Dendritic cell treated with granulocyte-macrophage colony-stimulating factor and Interleukin-4, amounts not matched to agents 40 ng/mL and 50 ng/mL, for 4 days (primary cell): ENCODE data around the gene EPB41L4A.

Source experiments
- H3K27ac Mint-ChIP-seq: one replicate; pipeline ENCODE4 v1.8.0; 2022; ENCODE audit warnings: mild to moderate bottlenecking, mixed read lengths
- H3K27me3 Mint-ChIP-seq: one replicate; pipeline ENCODE4 v1.8.0; 2022; ENCODE audit warnings: mild to moderate bottlenecking, mixed read lengths
- H3K36me3 Mint-ChIP-seq: one replicate; pipeline ENCODE4 v1.8.0; 2022; ENCODE audit warnings: low read depth, mixed read lengths
- H3K4me1 Mint-ChIP-seq: one replicate; pipeline ENCODE4 v1.8.0; 2022; ENCODE audit warnings: low read depth, mixed read lengths
- H3K4me3 Mint-ChIP-seq: one replicate; pipeline ENCODE4 v1.8.0; 2022; ENCODE audit warnings: mild to moderate bottlenecking, moderate library complexity, mixed read lengths
- H3K9me3 Mint-ChIP-seq: one replicate; pipeline ENCODE4 v1.8.0; 2022; ENCODE audit warnings: mixed read lengths
- intact Hi-C: fragments of 100-400 bp; cut with micrococcal nuclease; formaldehyde crosslinking; loops from one replicate; pipeline ENCODE4 v1.15.0; 2022

Gene EPB41L4A

DNA sequence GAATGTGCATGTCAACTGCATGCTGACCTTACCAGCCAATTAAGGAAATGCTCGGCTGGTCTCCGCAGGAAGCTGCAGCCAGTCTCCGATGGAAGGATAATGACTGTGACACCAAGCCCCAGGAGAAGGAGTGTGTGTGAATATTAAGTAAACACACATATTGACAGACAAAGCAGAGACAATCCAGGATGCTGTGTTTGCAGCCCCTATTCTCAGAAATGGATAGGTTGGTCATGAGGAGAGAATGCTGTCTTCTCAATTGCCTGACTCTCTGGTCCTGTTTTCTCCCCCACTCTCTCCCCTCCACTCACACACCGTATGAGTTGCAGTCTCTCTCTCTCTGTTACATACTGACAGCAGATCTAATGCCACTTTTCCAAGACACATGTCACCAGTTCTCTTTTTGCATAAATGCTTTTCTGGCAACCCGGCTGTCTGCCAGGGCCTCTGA lies 85.7 kb downstream of the EPB41L4A start:
- Mint-ChIP-seq H3K9me3 (no peaks in the 10 kb centered on the region), H3K36me3 (no peaks in the 10 kb centered on the region), H3K27ac (no peak overlapping the region), H3K4me1 (peaks cover 4% of the 10 kb centered on the region), H3K27me3 (peaks cover 2% of the 10 kb centered on the region), H3K4me3 (no peak overlapping the region)
- intact Hi-C loops = no loop called here

DNA sequence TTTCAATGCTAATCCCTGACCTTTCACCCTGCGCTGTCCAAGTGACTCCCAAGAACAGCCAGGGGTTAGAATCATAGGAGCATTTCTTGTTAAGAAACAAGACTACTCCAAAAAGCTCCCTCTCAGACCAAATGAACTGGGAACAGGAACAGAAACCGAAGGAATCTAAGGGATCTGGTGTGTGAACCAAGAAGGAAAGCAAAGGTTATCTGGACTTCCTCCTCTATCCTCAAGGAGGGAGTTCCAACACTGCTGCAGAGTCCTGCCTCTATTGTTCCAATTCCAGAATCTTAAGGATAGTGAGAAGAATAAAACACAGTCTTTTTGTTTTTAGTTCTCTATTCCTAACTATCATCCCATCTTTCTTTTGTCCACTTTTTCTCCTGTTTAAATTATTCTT lies 87.2 kb downstream of the EPB41L4A start:
- peaks cover 2% of the 10 kb centered on the region for H3K27me3 Mint-ChIP-seq
- intact Hi-C loops = no loop called here

GRCh38 chr5:112329419-112330090 lies 89.5 kb downstream of the EPB41L4A start:
- no peak overlapping the region for H3K4me3 Mint-ChIP-seq
- H3K9me3 Mint-ChIP-seq = no peaks in the 10 kb centered on the region
- intact Hi-C loops = no loop called here
- H3K36me3 Mint-ChIP-seq = no peaks in the 10 kb centered on the region
- H3K27me3 Mint-ChIP-seq = peaks cover 2% of the 10 kb centered on the region
- peaks cover 4% of the 10 kb centered on the region for H3K4me1 Mint-ChIP-seq
- no peak overlapping the region for H3K27ac Mint-ChIP-seq

More for the DNA sequence above, 87.2 kb downstream of the EPB41L4A start:
- Mint-ChIP-seq H3K4me1 (peaks cover 4% of the 10 kb centered on the region), H3K9me3 (no peaks in the 10 kb centered on the region), H3K4me3 (no peak overlapping the region), H3K36me3 (no peaks in the 10 kb centered on the region), H3K27ac (no peak overlapping the region)

DNA sequence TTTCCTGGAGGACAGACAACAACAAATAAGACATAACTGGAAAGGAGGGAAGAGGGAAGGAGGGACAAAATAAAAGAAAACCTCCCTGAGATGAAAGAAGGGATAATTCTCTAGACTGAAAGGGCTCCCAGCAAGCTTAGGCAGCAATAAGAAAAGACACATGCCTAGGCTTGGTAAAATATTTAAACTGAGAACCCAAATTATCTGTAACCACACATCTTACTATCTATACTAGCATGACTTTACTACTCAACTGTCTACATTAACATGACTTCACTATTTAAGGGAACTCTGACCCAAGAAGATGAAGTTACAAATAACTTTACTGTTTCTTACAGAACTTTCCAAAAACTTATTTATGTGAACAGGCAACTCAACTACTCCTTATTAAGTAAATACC lies 95.9 kb downstream of the EPB41L4A start:
- no peak overlapping the region for H3K27ac Mint-ChIP-seq
- H3K27me3 Mint-ChIP-seq = no peaks in the 10 kb centered on the region
- no peaks in the 10 kb centered on the region for H3K36me3 Mint-ChIP-seq
- intact Hi-C loops = no loop called here
- no peaks in the 10 kb centered on the region for H3K4me1 Mint-ChIP-seq
- H3K9me3 Mint-ChIP-seq = no peaks in the 10 kb centered on the region
- H3K4me3 Mint-ChIP-seq = no peak overlapping the region

- intact Hi-C loops = no loop called here
- no peaks in the 10 kb centered on the region for H3K4me1 Mint-ChIP-seq
- no peaks in the 10 kb centered on the region for H3K27me3 Mint-ChIP-seq
- H3K27ac Mint-ChIP-seq = no peak overlapping the region
- no peak overlapping the region for H3K4me3 Mint-ChIP-seq
- no peaks in the 10 kb centered on the region for H3K9me3 Mint-ChIP-seq
- H3K36me3 Mint-ChIP-seq = no peaks in the 10 kb centered on the region
Measured at GRCh38 chr5:112320408-112320807, 98.7 kb downstream of the EPB41L4A start.

GRCh38 chr5:112318346-112318745 lies 100.7 kb downstream of the EPB41L4A start:
- no peaks in the 10 kb centered on the region for H3K36me3 Mint-ChIP-seq
- no peaks in the 10 kb centered on the region for H3K27me3 Mint-ChIP-seq
- H3K4me3 Mint-ChIP-seq = no peak overlapping the region
- intact Hi-C loops = no loop called here
- H3K4me1 Mint-ChIP-seq = no peaks in the 10 kb centered on the region
- no peaks in the 10 kb centered on the region for H3K9me3 Mint-ChIP-seq
- no peak overlapping the region for H3K27ac Mint-ChIP-seq

GRCh38 chr5:112317866-112318265 lies 101.2 kb downstream of the EPB41L4A start:
- Mint-ChIP-seq H3K4me3 (no peak overlapping the region), H3K27me3 (no peaks in the 10 kb centered on the region), H3K9me3 (no peaks in the 10 kb centered on the region)

DNA sequence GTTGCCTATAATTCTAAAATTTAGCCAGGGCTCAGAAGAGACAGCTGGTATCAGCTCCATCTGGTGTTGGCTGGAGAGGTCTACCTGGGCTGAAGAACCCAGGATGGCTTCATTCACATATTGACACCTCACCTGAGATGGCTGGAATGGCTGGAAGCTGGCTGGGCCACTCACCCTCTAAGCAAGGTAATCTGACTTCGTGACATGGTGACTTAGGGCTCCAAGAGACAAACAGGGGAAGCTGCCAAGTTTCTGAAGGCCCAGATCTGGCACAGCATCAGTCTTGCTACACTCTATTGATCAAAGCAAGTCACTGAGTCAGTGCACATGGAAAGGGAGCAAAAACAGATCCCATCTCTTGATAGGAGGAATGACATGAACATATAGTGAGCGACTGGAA lies 102.3 kb downstream of the EPB41L4A start:
- no peaks in the 10 kb centered on the region for H3K4me1 Mint-ChIP-seq
- no peak overlapping the region for H3K27ac Mint-ChIP-seq

More at GRCh38 chr5:112317866-112318265, 101.2 kb downstream of the EPB41L4A start:
- H3K27ac Mint-ChIP-seq = no peak overlapping the region
- H3K36me3 Mint-ChIP-seq = no peaks in the 10 kb centered on the region
- no peaks in the 10 kb centered on the region for H3K4me1 Mint-ChIP-seq
- intact Hi-C loops = no loop called here

DNA sequence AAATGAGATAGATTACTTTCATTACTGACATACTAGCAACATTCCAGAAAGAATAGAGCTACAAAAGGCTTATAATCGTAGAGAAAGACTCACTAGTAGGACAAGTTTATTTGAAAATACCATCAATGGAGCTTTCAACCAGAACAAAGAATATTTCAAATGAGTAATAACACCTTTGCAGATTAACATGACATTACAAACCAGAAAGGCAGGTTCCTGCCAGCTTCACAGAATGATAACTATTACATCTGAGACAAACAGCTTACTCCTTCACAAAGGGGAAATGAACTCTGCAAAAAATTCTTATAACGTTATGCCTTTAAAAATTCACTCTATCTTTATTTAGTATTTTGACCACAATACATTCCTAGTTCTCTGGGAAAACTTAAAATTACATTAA lies 103.1 kb downstream of the EPB41L4A start:
- Mint-ChIP-seq H3K4me1 (no peaks in the 10 kb centered on the region), H3K27me3 (no peaks in the 10 kb centered on the region), H3K27ac (no peak overlapping the region), H3K4me3 (no peak overlapping the region), H3K36me3 (no peaks in the 10 kb centered on the region), H3K9me3 (no peaks in the 10 kb centered on the region)
- intact Hi-C loops = no loop called here

More for the DNA sequence above, 102.3 kb downstream of the EPB41L4A start:
- Mint-ChIP-seq H3K27me3 (no peaks in the 10 kb centered on the region), H3K9me3 (no peaks in the 10 kb centered on the region), H3K36me3 (no peaks in the 10 kb centered on the region), H3K4me3 (no peak overlapping the region)
- intact Hi-C loops = no loop called here

DNA sequence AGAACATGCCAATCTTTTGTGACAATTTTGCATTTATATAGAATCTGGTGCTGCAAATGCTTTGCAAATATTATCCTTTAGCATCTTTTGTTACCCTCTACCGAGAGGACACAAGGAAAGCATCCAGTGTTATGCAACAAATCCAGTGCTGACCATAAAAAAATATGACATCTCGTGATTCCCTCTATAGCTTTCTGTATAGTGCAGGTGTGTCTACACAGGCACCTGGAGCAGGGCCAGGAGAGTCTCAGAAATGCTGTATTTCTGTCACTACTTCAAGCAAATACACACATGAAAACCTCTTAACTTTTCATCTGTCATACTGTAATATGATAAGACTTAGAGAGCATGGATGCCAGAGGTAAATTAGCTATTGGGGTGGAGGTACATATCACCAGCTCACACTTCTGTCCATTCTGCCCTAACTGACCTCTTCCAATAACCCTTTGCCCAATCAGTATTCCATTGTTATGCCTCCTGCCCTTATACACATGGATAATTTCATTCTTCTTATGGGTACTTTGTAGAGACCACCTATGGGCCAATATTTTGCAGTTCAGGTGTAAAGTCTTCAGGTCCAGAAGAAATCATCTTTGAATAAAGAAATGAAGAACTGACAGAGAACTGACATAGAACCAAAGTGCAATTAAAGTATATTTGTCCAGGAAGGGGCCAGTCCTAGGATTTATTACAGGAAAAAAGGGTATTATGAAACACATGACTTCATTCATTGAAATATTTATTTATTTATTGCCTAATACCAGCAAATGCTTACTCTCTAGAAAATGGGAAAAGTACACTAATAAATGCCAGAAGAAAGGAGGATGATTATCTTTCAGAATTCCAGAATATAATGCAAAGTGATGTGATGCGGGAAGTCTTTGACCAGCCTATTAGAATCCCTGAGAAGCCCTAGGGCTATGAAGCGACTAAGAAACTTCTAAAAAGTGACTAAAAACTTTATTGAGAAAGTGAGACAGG lies 106.5 kb downstream of the EPB41L4A start:
- Mint-ChIP-seq H3K27me3 (no peaks in the 10 kb centered on the region), H3K36me3 (no peaks in the 10 kb centered on the region), H3K4me1 (no peaks in the 10 kb centered on the region), H3K4me3 (no peak overlapping the region), H3K27ac (no peak overlapping the region), H3K9me3 (no peaks in the 10 kb centered on the region)
- intact Hi-C loops = no loop called here

DNA sequence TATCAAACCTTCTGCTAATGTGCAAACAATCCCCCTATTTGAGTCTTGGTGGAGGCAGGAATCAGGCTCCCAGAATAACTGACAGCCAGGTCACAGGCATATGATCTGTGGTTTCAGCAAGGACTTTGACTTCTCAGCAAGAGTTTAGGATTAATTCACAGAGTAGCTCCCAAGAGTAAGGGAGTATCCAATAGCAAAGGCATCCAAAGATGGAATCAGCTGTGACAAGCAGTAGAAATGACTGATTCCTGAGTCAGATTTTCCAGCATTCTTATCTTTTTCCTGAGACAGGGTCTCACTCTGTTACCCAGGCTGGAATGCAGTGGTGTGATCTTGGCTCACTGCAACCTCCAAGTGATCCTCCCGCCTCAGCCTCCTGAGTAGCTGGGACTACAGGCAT lies 108.3 kb downstream of the EPB41L4A start:
- Mint-ChIP-seq H3K27me3 (no peaks in the 10 kb centered on the region), H3K4me1 (no peaks in the 10 kb centered on the region), H3K4me3 (no peak overlapping the region), H3K36me3 (no peaks in the 10 kb centered on the region), H3K9me3 (no peaks in the 10 kb centered on the region), H3K27ac (no peak overlapping the region)
- intact Hi-C loops = no loop called here

GRCh38 chr5:112308608-112309007 lies 110.5 kb downstream of the EPB41L4A start:
- Mint-ChIP-seq H3K4me3 (no peak overlapping the region), H3K27ac (no peak overlapping the region), H3K9me3 (no peaks in the 10 kb centered on the region), H3K27me3 (no peaks in the 10 kb centered on the region), H3K36me3 (no peaks in the 10 kb centered on the region), H3K4me1 (no peaks in the 10 kb centered on the region)
- intact Hi-C loops = no loop called here

DNA sequence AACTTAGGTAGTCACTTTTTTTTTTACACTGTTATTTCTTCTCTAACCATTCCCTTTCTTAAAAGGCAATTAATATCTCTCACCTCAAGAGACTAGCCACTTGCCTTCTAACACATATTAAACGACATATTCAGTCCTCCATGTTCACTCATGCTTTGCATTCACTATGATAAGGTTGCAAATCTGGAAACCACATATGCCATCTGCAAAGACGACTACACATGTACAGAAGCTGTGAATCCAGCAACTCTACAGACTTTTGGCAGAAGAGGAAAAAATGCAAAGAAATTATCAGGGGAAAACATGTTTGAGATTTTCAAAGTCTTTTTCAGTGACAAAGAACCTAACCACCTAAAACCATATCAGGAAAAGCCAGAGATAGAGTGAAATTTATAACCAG lies 112.1 kb downstream of the EPB41L4A start:
- Mint-ChIP-seq H3K36me3 (no peaks in the 10 kb centered on the region), H3K27ac (no peak overlapping the region), H3K27me3 (no peaks in the 10 kb centered on the region), H3K9me3 (no peaks in the 10 kb centered on the region), H3K4me1 (no peaks in the 10 kb centered on the region), H3K4me3 (no peak overlapping the region)
- intact Hi-C loops = no loop called here

DNA sequence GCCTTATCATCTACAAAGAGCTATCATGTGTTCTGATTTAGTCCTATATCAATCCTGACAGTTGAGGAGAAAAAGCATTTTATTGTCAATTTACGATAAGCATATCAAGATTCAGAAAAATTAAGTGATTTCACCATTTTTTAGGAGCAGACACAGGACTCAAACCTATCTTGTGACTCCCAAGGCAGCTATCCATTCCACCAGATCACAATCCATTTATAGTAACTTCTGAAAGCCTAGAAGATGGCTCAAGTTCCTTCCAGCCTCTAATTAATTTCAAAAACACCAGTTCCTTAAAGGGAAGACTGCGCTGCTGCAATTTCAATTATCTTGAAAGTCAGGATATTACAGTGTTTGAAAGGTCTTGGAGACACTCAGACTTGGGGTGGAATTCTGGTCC lies 114.3 kb downstream of the EPB41L4A start:
- Mint-ChIP-seq H3K27me3 (no peaks in the 10 kb centered on the region), H3K36me3 (no peaks in the 10 kb centered on the region), H3K9me3 (no peaks in the 10 kb centered on the region), H3K4me3 (no peak overlapping the region), H3K27ac (no peak overlapping the region), H3K4me1 (no peaks in the 10 kb centered on the region)
- intact Hi-C loops = no loop called here
